ENCODE data around the gene DNASE1L1.

The DNASE1L1 gene

DNA sequence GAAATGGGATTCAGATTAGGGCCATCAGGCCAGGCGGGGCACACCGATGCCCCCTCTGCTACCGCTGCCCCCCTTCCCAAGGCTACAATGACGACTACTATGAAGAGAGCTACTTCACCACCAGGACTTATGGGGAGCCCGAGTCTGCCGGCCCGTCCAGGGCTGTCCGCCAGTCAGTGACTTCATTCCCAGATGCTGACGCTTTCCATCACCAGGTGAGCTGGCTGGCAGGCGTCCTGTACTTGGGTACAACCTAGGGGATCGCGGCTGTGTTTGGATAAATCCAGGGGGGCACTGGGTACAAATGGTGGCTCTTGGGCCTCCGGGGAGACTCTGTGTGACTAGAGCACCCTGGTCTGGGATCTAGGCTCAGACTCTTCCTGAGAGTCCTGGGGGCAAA is 28.9 kb downstream of the DNASE1L1 start:
- DNase-seq (ENCODE audit: low read depth in 2 of 2) = no peak
- H3K4me3 ChIP-seq (replicated peaks in 1 of 2; ENCODE audit: low read depth in 2 of 2, low read length in 2 of 2) = peak overlapping the region; percentile 64 to 71
- TF ChIP-seq, protein P1, sequence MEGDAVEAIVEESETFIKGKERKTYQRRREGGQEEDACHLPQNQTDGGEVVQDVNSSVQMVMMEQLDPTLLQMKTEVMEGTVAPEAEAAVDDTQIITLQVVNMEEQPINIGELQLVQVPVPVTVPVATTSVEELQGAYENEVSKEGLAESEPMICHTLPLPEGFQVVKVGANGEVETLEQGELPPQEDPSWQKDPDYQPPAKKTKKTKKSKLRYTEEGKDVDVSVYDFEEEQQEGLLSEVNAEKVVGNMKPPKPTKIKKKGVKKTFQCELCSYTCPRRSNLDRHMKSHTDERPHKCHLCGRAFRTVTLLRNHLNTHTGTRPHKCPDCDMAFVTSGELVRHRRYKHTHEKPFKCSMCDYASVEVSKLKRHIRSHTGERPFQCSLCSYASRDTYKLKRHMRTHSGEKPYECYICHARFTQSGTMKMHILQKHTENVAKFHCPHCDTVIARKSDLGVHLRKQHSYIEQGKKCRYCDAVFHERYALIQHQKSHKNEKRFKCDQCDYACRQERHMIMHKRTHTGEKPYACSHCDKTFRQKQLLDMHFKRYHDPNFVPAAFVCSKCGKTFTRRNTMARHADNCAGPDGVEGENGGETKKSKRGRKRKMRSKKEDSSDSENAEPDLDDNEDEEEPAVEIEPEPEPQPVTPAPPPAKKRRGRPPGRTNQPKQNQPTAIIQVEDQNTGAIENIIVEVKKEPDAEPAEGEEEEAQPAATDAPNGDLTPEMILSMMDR (IDR thresholded peaks at IDR 0.05; ENCODE audit: low read depth, low read length) = no peak

DNA sequence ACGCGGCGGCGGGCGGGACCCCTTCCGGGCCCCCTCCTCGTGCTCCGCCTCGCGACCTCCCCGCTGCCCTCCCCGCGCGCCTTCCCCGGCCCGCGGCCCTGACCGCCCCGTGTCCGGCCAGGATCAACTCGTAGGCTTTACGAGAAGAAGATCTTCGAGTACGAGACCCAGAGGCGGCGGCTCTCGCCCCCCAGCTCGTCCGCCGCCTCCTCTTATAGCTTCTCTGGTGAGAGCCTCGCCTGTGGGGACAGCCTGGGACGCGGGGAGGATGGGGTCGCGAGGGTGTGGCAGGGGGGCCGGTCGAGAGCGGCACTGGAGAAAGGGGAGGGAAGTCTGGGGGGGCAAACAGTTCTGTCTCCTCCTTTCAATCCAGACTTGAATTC is 29.5 kb downstream of the DNASE1L1 start:
- TF ChIP-seq, protein P1 (IDR thresholded peaks at IDR 0.05; ENCODE audit: low read depth, low read length) = no peak
- H3K4me3 ChIP-seq (replicated peaks in 1 of 2; ENCODE audit: low read depth in 2 of 2, low read length in 2 of 2) = peak overlapping the region; percentile 64 to 71
- DNase-seq (ENCODE audit: low read depth in 2 of 2) = no peak

DNA sequence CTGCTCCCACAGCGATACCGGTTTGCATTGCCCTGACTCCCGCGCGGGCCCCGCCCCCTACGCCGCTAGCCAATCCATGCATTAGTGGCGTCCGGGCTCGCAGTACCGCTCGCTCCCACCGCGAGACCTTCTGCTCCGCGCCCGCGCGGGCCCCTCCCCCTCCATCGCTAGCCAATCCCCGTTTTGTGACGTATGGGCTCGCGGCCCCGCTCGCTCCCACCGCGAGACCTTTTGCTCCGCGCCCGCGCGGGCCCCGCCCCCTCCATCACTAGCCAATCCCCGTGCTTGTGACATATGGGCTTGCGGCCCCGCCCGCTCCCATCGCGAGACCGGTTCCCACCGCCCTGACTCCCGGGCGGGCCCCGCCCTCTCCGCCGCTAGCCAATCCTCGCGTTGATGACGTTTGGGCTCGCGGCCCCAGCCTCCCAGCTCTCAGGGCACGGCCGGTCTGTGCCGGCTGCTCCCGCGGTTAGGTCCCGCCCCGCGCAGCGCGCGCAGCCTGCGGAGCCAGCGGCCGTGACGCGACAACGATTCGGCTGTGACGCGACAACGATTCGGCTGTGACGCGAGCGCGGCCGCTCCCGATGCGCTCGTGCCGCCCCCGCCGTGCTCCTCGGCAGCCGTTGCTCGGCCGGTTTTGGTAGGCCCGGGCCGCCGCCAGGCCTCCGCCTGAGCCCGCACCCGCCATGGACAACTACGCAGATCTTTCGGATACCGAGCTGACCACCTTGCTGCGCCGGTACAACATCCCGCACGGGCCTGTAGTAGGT is 30.1 kb downstream of the DNASE1L1 start, which contains the start of gene EMD:
Gene EMD (plus strand): TSS at position 497 of the 770 bp plus-strand sequence. CDS start 190 bp downstream, at position 687.
- H3K4me3 ChIP-seq (replicated peaks in 1 of 2; ENCODE audit: low read depth in 2 of 2, low read length in 2 of 2) = peak within 1 kb of the TSS; percentile 64 to 71
- TF ChIP-seq, protein P1 (IDR thresholded peaks at IDR 0.05; ENCODE audit: low read depth, low read length) = no peak
- peak; percentile 97 to 99 for DNase-seq (ENCODE audit: low read depth in 2 of 2)

DNA sequence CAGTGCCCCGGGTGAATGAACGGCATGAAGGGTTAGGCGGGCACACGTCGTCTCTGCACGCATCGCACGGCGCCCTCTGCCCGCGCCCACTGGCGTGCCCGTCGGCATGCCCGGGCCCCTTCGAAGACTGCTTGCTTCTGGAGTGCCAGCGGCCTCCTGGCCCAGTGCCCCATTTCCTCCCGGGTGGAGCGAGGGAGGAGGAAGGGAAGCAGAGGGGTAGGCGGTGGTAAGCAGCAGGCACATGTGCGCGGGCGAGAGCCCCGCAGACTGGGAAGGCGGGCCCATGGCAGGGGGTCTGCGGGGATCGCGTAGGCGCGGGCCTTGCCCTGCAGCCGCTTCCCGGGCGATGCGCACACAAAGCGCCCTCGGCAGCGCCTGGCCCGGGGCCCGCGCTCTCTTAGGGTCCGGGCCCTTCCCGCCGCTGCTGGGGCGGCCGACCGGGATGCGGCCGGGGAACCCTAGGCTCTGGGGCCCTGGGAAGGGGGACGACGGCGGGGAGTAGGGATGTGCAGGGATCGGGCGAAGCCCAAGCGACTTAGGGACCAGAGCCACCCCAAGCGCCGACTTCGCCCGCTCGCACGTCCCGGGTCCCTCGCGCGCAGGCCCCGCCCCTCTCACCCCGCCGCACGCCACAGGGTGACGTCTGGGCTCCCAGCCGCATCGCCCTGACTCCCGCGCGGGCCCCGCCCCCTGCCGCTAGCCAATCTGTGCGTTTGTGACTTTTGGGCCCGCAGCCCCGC is 30.8 kb downstream of the DNASE1L1 start:
- H3K4me3 ChIP-seq (replicated peaks in 1 of 2; ENCODE audit: low read depth in 2 of 2, low read length in 2 of 2) = peak overlapping the region; percentile 27 to 47
- DNase-seq (ENCODE audit: low read depth in 2 of 2) = peak; percentile 43 to 76

GRCh38 chrX:154376774-154377173 is 32.3 kb downstream of the DNASE1L1 start:
- TF ChIP-seq, protein P1 (IDR thresholded peaks at IDR 0.05; ENCODE audit: low read depth, low read length) = no peak
- DNase-seq (ENCODE audit: low read depth in 2 of 2) = peak in 1 of 2 donors; percentile 41
- H3K4me3 ChIP-seq (replicated peaks in 1 of 2; ENCODE audit: low read depth in 2 of 2, low read length in 2 of 2) = no peak overlapping the region

More for the DNA sequence above, 30.8 kb downstream of the DNASE1L1 start:
- TF ChIP-seq, protein P1 (IDR thresholded peaks at IDR 0.05; ENCODE audit: low read depth, low read length) = no peak

- TF ChIP-seq, protein P1 (IDR thresholded peaks at IDR 0.05; ENCODE audit: low read depth, low read length) = no peak
- DNase-seq (ENCODE audit: low read depth in 2 of 2) = no peak
- H3K4me3 ChIP-seq (replicated peaks in 1 of 2; ENCODE audit: low read depth in 2 of 2, low read length in 2 of 2) = peak overlapping the region in 1 of 2 donors; percentile 34
Measured at GRCh38 chrX:154375156-154375504, 33.9 kb downstream of the DNASE1L1 start.

Measured in cardiac fibroblast (primary cell).